NAMALWA (cell line): ENCODE results near the gene FER.
"Not testable (repeated sequence)": the region's sequence is repeated elsewhere in the genome, so short reads cannot be mapped to it uniquely, and the experiment has no call there.

Source experiments
- DNase-seq: peaks from one replicate; pipeline ENCODE4 v3.0.0-alpha.2; 2015; ENCODE audit warnings: low spot score

Gene FER

DNA sequence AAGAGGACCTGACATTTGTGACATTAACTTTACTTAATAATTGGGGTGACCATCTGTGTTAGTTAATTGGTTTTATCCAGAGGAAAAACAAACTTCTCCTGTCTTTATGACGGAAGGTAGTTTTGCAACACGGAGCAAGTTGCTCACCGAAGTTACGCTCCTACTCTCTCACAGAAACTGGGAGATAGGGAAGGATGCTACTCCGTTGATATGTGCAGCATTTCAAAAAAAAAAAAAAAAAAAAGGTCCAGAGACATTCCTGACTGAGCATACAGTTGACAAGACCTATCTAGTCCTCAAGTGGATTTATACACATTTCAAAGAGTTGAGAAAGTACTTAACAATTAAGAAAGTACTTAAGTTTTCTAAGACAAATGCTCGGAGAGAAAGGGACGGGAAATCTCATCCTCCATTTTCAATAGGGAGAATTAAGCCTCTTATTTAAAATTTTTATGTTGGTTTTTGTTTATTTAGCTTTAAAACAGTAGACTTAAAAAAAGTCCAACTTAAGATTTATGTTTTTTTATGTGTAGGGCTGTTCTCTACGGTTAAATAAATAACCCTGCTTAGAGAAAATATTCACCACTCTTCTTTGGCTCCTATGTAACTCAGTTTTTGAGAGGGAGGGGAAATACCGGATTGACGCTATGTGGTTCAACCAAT, 455 bp upstream of the FER start:
- DNase-seq, result no peak

DNA sequence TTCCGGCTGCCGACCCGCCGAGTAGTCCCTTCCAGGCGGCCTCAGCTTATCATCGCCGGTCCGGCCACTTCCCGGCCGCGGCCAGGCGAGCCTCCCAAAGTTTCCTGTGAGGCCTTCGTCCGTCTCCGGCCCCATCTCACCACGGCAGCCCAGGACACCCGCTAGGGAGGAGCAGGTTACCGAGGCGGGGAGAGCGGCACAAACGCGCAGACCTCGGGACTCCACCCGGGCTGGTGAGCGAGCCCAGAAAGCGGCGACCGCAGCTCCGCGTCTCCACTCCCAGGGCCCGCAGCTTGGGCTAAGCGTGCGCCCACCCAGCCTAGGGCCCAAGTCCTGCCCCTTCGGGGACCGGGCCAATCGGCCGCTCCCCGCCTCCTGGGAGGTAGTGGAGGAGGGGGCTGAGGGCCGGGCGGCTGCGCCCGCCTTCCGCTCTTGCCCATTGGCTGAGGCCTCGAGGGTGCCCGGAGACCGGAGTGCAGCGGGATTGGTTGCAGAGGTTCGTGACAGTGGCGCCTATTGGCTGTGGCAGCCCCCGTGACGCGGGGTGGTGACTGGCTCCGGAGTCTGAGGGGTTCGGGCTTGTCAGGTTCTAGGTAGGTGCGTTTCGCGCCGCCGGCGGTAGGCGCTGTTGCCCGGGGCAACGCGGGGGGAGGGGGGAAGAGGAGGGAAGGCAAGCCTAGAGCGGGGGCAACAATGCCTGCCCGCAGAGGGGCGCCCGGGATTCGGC, 867 bp downstream of the FER start:
- DNase-seq, result peak; percentile 99

DNA sequence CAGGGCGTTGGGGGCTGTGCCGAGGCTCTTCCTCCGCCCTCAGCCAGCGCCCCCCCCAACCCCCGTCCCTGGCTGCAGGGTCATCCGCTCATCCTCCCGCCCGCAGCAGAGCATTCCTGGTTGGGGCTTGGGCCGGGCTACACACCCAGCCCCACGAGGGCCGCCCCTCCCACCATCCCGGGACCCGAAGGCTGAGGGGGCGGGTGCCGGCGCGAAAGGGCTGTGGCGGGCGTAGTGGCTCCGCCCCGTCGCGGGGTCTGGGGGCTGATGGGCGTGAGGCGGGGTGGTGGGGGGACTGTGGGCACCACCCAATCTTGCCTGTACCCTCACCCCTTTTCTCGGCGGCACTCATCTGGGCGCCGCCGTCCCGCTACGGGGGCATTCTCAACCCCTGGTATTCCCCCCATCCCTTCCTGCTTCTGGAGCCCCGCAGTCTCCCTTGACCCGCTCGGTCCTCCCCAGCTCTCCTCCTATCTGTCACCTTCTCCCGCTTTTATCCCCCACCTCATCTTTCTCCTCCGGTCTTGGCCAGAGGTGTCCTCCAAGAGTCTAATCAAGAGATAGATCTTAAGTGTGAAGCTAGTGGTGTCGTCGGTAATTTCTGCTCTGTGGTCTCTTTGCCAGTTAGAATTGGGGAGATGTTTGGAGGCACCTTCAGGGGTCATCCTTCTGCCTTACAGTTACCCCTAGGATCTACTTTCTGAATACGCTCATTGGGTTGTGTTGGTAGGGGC, 1.6 kb downstream of the FER start:
- peak; percentile 79 for DNase-seq

DNA sequence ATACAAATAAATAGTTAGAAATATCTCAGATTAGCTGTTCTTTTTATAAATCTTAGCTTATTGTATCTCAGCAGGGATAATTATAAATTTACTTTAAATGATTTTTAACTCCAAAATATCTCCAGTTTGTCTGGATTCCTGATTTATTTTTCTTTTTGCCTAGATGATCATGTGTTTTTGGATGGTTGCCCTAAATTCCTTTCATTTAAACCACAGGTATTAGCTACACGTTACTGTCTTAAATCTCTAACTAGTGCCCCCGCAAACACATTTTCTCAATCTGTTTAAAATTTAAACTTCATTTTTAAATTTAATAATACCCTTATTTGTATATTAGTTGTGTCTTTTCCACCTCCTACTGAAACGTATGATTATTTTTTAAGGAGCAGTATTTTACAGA, 5.6 kb downstream of the FER start:
- DNase-seq, result no peak

DNA sequence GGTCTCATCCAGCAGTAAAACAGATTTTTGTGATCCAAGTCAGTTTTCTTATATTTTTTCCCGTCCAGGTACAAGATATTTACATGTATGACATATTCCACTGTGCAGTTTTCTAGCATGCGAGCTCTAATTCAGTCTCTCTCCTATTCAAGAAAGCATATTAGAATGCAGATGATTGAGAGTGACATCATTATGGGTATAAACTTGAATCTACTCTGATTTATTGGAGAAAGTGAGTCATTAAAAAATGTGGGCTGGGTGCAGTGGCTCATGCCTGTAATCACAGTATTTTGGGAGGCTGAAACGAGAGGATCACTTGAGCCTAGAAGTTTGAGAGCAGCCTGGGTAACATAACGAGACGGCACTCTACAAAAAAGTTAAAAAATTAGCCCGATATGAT, 6.2 kb downstream of the FER start:
- no peak for DNase-seq

DNA sequence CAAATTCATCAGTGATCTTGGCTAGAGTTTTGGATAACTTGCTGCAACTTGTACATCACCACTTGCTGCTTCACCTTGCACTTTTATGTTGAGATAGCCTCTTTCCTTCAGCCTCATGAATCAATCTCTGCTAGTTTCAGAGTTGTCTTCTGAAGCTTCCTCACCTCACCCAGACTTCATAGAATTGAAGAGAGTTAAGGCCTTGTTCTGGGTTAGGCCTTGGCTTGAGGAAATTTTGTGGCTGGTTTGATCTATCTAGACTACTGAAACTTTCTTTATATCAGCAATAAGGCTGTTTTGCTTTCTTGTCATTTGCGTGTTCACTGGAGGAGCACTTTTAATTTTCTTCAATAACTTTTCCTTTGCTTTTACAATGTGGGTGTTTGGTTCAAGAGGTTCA, 12.8 kb downstream of the FER start:
- DNase-seq, result no peak

DNA sequence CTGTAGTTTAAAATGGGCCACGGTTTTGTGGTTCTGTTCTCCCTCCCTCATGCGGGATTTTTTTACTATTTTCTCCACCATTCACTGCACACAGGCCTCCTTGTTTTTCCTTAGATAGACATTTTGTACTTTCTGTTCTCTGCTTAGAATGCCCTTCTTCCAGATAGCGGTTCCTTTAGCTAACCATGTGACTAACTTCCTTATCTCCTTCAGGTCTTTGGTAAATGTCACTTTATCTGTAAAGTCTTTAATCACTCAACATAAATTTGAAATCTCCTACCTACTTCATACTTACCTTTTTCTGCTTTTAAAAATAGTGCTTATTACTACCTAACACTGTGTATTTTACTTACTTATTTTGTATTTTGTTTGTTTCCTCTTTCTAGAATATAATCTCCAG, 15.0 kb downstream of the FER start:
- DNase-seq, result no peak

DNA sequence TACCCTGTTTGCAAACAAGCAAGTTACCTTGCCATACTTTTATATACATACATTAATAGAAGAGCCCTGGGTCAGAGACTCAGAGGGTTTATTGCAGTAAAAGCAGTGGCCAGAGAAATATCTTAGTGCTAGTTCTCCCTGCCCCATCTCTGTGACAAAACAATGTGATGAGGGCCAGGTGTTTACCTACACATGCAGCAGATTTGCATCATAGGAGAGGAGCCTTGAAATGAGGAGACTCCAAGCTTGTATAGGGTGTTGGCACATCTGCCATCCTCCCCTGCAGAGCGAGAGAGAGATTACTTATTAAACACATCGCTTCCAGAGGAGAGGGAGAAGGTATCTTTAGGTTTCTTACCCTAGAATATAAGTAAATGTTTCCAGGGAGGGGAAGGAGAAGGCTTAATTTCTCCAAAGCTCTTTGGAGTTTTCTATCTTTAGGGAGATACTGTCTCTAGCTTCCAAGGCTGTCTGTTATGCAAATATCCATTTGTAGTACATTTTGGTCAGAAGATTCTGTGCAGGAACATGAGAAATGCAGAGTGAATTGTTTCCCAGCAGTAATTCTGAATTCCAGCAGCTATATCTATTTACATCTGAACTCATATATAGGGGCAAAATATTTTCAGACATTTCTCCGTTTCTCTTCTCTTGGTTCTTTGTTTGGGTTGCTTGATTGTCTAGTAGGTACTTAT, 15.7 kb downstream of the FER start:
- DNase-seq, result no peak

DNA sequence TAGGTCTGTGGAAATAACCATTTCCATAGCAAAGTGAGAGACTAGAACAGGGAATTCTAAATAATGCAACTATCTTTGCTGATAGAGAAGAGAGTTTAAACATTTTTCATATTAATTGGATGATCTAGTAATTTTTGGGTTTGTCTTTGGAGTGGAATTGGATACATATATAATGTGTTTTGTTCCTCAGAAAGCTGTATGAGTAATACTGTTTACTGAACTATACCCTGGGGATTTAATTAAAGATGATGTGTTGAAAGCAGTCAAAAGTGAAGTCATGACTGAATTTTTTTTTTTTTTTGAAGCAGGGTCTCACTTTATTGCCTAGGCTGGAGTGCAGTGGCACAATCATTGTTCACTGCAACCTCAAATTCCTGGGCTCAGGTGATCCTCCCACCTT, 17.9 kb downstream of the FER start:
- DNase-seq, result no peak

DNA sequence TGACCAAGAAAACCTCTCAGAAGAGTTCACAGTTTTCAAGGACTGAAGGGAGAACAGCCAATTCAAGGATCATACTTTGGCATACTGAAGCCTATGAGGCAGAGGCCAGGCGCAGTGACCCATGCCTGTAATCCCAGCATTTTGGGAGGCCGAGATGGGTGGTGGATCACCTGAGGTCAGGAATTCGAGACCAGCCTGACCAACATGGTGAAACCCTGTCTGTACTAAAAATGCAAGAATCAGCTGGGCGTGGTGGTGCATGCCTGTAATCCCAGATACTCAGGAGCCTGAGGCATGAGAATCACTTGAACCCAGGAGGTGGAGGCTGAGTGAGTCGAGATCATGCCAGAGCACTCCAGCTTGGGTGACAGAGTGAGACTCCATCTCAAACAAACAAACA, 19.2 kb downstream of the FER start:
- DNase-seq, result not testable (repeated sequence)

DNA sequence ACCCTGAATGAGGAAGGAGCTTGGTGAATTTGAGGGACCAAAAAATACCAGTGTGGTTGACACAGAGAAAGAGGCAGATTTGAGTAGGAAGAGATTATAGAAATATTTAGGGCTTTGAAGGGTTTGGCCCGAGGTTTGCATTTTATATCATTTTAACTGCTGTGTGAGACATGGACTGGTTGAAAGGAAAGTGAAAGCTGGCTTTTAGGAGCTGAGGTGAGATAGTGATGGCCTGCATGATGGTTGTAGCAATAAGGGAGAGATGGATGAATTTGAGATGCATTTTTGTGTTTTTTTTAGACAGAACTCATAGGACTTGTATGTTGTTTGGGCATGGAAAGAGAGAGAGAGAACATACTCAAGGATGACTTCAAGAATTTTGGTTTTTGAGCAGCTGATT, 21.7 kb downstream of the FER start:
- no peak for DNase-seq

DNA sequence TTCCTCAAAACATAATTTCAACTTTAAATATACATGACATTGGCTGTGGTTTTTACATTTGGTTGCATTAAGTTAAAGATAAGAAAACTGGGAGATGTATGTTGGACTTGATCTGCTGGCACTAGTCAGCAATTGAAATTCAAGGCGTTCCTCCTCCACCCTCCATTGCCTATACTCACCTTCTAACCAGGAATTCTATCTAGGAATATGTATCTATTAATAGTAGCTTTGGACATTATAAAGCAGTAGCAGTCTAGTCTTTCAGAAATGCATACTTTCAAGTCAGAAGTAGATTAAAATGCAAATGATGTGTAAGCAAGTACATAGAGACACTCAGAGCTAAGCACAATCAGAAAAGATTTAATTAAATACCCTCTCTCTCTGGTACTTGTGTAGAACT, 24.9 kb downstream of the FER start:
- DNase-seq, result no peak

DNA sequence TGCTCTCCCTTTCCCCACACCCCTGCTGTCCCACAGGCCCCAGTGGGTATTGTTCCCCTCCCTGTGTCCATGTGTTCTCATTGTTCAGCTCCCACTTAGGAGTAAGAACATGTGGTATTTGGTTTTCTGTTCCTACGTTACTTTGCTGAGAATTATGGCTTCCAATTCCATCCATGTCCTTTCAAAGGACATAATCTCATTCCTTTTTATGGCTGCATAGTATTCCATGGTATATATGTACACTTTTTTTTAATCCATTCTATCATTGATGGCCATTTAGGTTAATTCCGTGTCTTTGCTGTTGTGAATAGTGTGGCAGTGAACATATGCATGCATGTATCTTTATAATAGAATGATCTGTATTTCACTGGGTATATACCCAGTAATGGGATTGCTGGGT, 25.6 kb downstream of the FER start:
- DNase-seq, result no peak

DNA sequence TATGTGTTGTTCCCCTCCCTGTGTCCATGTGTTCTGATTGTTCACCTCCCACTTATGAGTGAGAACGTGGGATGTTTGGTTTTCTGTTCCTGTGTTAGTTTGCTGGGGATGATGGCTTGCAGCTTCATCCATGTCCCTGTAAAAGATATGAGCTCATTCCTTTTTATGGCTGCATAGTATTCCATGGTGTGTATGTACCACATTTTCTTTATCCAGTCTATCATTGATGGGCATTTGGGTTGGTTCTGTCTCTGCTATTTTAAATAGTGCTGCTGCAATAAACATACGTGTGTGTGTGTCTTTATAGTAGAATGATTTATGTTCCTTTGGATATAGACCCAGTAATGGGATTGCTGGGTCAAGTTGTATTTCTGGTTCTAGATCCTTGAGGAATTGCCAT, 26.4 kb downstream of the FER start:
- not testable (repeated sequence) for DNase-seq

DNA sequence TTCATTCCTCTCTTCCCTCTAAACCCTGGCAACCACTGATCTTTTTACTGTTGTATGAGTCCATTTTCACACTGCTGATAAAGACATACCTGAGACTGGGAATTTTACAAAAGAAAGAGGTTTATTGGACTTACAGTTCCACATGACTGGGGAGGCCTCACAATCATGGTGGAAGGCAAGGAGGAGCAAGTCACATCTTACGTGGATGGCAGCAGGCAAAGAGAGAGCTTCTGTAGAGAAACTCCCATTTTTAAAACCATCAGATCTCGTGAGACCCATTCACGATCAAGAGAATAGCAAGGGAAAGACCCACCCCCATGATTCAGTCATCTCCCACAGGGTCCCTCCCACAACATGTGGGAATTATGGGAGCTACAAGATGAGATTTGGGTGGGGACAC, 29.9 kb downstream of the FER start:
- DNase-seq, result not testable (repeated sequence)

DNA sequence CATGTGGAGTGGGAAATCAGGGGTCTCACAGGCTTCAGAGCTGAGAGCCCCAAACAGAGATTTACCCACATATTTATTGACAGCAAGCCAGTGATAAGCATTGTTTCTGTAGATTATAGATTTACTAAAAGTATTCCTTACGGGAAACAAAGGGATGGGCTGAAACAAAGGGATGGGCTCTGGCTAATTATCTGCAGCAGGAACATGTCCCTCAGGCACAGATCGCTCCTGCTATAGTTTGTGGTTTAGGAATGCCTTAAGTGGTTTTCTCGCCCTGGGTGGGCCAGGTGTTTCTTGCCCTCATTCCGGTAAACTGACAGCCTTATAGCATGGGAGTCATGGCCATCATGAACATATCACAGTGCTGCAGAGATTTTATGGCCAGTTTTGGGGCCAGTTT, 36.9 kb downstream of the FER start:
- DNase-seq, result not testable (repeated sequence)

DNA sequence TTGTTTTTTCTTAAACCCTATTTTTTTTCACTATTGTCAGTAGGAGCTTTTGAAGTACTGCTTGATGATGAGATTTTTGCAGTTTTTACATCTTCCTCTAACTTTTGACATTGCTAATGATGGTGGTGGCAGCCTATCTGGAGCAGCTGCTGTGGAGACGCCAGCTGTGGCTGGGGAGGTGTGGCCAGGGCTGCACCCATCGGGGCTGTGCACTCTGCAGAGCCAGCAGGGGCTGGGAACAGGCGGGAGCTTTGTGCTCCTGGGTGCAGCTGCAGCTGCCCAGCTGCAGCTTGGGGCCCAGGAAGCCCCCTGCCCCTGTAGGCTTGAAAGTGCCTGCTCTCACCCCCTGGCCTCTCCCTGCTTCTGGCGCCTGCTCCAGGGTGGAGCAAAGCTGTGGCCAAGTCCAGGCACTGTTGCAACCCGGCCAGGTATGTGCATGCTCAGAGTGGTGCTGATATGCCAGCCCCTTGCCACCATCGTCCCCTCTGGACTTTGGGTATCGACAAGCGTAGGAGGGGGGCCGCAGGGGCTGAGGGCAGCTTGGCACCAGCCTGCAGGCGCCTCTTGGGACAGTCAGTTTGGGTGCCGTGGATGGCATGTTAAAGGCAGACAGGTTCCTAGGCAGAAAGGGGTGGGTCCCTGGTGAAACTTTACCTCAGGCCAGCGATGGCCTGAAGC, 39.2 kb downstream of the FER start:
- no peak for DNase-seq

DNA sequence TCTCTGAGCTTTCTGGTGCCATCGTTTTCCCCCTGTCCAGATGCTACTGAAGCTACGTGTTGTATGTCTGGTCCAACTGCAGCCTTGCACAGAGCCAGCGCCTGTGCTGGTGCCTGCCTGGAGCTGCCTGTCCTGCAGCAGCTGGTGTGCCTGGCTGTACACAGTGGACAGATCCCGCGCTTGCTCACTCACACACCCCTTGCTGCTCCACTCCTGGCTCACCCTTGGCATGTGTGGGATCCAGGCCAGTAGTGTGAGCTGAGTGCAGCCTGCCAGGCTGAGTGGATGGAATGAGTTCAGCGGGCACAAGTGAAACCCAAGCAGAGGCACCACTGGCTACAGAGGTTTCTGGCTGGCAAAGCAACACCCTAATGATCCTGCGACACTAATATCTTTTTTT, 40.4 kb downstream of the FER start:
- DNase-seq, result no peak

DNA sequence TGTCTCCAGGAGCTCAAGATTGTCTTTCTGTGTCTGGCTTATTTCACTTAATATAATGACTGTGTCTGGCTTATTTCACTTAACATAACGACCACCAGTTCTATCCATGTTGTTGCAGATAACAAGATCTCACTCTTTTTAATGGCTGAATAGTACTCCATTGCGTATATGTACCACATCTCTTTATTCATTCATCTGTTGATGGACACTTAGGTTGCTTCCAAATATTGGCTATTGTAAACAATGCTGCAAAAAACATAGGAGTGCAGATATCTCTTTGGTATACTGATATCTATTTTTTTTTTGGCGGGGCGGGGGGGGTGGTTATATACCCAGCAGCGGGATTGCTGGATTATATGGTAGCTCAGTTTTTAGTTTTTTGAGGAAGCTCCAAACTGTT, 45.5 kb downstream of the FER start:
- DNase-seq, result no peak

DNA sequence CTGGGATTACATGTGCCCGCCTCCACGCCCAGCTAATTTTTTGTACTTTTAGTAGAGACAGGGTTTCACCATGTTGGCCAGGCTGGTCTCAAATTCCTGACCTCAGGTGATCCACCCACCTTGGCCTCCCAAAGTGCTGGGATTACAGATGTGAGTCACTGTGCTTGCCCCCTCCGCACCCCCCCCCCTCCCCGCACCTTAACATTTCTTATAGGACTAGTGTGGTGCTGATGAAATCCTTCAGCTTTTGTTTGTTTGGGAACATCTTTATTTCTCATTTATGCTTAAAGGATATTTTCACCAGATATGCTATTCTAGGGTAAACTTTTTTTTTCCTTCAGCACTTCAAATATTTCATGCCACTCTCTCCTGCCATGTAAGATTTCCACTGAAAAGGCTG, 46.7 kb downstream of the FER start:
- not testable (repeated sequence) for DNase-seq

DNA sequence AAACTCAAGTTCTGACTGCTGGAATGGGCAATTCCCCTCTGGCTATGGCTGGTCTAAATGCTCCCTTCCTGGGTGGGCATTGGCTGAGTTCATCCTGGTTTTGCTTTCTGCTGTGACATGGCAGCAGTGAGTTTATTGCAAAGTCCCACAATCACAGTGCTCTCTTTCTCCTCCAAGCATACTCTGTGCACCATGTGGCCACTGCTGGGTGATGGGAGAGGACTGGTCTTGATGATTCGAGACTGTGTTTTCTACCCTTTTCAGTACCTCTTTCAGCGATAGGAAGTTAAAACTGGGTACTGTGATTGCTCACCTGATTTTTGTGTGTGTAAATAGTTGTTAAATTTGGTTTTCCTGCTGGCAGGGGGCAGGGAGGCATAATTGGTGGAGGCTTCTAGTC, 49.7 kb downstream of the FER start:
- no peak for DNase-seq

DNA sequence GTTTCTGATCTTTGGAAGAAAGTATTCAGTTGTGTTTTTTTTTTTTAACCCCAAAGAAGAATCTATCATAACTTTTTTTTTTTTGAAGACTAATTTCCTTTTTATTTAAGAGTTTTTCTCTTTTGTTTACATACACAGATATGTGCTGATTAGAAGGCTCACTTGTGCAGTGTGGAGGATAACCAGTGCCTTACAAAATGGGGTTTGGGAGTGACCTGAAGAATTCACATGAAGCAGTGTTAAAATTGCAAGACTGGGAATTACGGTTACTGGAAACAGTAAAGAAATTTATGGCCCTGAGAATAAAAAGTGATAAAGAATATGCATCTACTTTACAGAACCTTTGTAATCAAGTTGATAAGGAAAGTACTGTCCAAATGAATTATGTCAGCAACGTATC, 50.3 kb downstream of the FER start:
- DNase-seq, result no peak
